ENCODE measurements around the gene TNF. TPM values are rescaled to one million over a fixed set of nuclear protein-coding genes. Genes with fewer than 3 reads are reported as not detected.

Gene TNF
- total RNA-seq (under 1 TPM; 0.24 to 0.31 TPM), polyA plus RNA-seq (ENCODE audit: insufficient read depth, low read depth, low replicate concordance) (1.1 TPM)
- long read RNA-seq, donor 1: 0 reads
- long read RNA-seq, donor 2: 0 reads

- DNase-seq: peak; percentile 59
- no peak within 1 kb of the TSS for H3K27ac ChIP-seq
- peak within 1 kb of the TSS in 1 of 2 donors; percentile 4 for H3K4me3 ChIP-seq
Observed at GRCh38 chr6:31575335-31575901, at the start of gene TNF. TSS of gene TNF (plus strand) at chr6:31575565. CDS start at chr6:31575742, 177 bp downstream.

GRCh38 chr6:31525932-31526591, 49.3 kb upstream of the TNF start:
- H3K27ac ChIP-seq: no peak overlapping the region
- H3K9me3 ChIP-seq: no peaks in the 10 kb centered on the region
- 75 to 84% methylated on average over 4 of the region's 4 CpGs for WGBS, 2 donors
- H3K27me3 ChIP-seq: no peaks in the 10 kb centered on the region
- no peaks in the 10 kb centered on the region for H3K4me1 ChIP-seq
- peak; percentile 0 for DNase-seq
- no peak overlapping the region for H3K4me3 ChIP-seq
- H3K36me3 ChIP-seq (ENCODE audit: low read depth, missing control alignments): no peaks in the 10 kb centered on the region
- intact Hi-C loops (cut with DNase I; ENCODE audit: low total_unique reads): no loop called here
- TF ChIP-seq, protein P1, sequence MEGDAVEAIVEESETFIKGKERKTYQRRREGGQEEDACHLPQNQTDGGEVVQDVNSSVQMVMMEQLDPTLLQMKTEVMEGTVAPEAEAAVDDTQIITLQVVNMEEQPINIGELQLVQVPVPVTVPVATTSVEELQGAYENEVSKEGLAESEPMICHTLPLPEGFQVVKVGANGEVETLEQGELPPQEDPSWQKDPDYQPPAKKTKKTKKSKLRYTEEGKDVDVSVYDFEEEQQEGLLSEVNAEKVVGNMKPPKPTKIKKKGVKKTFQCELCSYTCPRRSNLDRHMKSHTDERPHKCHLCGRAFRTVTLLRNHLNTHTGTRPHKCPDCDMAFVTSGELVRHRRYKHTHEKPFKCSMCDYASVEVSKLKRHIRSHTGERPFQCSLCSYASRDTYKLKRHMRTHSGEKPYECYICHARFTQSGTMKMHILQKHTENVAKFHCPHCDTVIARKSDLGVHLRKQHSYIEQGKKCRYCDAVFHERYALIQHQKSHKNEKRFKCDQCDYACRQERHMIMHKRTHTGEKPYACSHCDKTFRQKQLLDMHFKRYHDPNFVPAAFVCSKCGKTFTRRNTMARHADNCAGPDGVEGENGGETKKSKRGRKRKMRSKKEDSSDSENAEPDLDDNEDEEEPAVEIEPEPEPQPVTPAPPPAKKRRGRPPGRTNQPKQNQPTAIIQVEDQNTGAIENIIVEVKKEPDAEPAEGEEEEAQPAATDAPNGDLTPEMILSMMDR (IDR thresholded peaks at IDR 0.05): no peak
- no peak for TF ChIP-seq POLR2A (IDR thresholded peaks at IDR 0.05)

More at GRCh38 chr6:31575335-31575901, at the start of gene TNF:
- Histone ChIP-seq H3K4me1 (no peaks in the 10 kb centered on the region), H3K36me3 (ENCODE audit: low read depth, missing control alignments) (no peaks in the 10 kb centered on the region), H3K9me3 (no peaks in the 10 kb centered on the region), H3K27me3 (no peaks in the 10 kb centered on the region)
- 57 to 66% methylated on average over 19 of the region's 19 CpGs for WGBS, 2 donors
- TF ChIP-seq POLR2A (IDR thresholded peaks at IDR 0.05): no peak
- TF ChIP-seq, protein P1 (IDR thresholded peaks at IDR 0.05): no peak
- intact Hi-C loops (cut with DNase I; ENCODE audit: low total_unique reads): no loop called here

DNA sequence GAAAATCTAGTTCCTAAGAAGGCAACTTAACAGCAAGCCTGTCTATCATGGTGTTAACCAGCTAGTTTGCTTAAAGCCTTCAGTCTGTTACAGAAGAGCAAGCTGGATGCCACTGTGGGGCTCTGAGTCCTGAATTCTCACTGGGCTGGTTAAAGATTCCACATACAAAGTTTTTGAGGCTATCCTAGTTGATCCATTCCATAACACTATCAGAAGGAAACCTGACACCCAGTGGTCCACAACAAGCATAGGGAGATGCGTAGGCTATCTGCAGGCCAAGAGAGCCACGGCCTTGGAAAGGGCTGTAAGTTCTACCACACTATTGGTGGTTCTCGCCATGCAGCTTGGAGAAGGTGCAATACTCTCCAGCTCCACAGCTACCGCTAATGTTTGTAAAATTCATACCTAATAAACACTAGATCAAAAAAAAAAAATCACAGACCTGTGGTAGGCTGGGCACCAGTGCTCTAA, 47.0 kb upstream of the TNF start:
- TF ChIP-seq POLR2A (IDR thresholded peaks at IDR 0.05): no peak
- H3K27ac ChIP-seq: no peak overlapping the region
- intact Hi-C loops (cut with DNase I; ENCODE audit: low total_unique reads): no loop called here
- H3K27me3 ChIP-seq: no peaks in the 10 kb centered on the region
- DNase-seq: no peak
- no peak overlapping the region for H3K4me3 ChIP-seq
- no peaks in the 10 kb centered on the region for H3K4me1 ChIP-seq
- WGBS, 2 donors: 74 to 83% methylated on average over 4 of the region's 4 CpGs
- H3K36me3 ChIP-seq (ENCODE audit: low read depth, missing control alignments): no peaks in the 10 kb centered on the region
- no peaks in the 10 kb centered on the region for H3K9me3 ChIP-seq

DNA sequence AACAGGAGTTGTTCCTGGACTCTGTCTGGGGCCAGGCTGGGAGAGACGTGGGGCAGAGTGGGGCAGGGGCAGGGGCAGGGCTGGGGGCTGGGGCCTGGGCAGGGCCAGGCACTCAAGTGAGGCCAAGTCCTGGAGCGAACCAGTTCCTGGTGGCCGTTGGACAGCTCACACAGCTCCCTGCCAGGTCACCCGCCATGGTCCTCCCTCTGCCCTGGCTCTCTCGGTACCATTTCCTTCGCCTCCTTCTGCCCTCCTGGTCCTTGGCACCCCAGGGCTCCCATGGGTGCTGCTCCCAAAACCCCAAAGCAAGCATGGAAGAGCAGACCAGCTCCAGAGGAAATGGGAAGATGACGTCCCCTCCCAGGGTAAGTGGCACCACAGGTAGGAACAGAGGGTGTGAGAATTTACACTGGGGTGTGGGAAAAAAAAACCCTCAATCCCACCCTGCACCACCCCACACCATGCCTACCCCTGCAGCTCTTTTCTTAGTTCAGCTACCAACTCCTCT, 46.5 kb upstream of the TNF start, which contains the start of gene MCCD1:
Gene MCCD1 (plus strand): TSS at position 142 of the 508 bp plus-strand sequence. CDS start 53 bp downstream, at position 195.
- Histone ChIP-seq H3K4me1 (no peaks in the 10 kb centered on the region), H3K36me3 (ENCODE audit: low read depth, missing control alignments) (no peaks in the 10 kb centered on the region), H3K9me3 (no peaks in the 10 kb centered on the region), H3K27ac (no peak within 1 kb of the TSS), H3K27me3 (no peaks in the 10 kb centered on the region), H3K4me3 (no peak within 1 kb of the TSS)
- WGBS, 2 donors: 17 to 59% methylated on average over 1 to 7 of the region's 7 CpGs
- TF ChIP-seq, protein P1 (IDR thresholded peaks at IDR 0.05): no peak
- TF ChIP-seq POLR2A (IDR thresholded peaks at IDR 0.05): no peak
- intact Hi-C loops (cut with DNase I; ENCODE audit: low total_unique reads): no loop called here
- no peak for DNase-seq

Measured in testis (tissue), 5 donors.